Smooth muscle cell (in vitro differentiated cells): ENCODE results near the gene HMOX2. TPM values are rescaled to one million over a fixed set of nuclear protein-coding genes. Genes with fewer than 3 reads are reported as not detected.

Experiments
- DNase-seq: peaks from one replicate; lab custom pipeline; 2025; ENCODE audit not compliant: unreplicated experiment; lab: John Stamatoyannopoulos, UW
- H2AFZ ChIP-seq: fragments of 200-600 bp; sonication (generic); 2 replicates; pipeline ENCODE4 v1.6.0; 2016; ENCODE audit warnings: antibody characterized with exemption, low read depth, mild to moderate bottlenecking
- H3F3A ChIP-seq: fragments of 200-600 bp; sonication (generic); 2 replicates; pipeline ENCODE4 v1.6.0; 2017; ENCODE audit warnings: antibody characterized with exemption, low read depth
- H3K27ac ChIP-seq: fragments of 200-600 bp; sonication (generic); 2 replicates; pipeline ENCODE4 v1.5.1; 2016; ENCODE audit warnings: low read depth, mild to moderate bottlenecking
- H3K27me3 ChIP-seq: fragments of 200-600 bp; sonication (generic); 2 replicates; pipeline ENCODE4 v1.6.1; 2016; ENCODE audit warnings: low read depth, mild to moderate bottlenecking
- H3K36me3 ChIP-seq: fragments of 200-600 bp; sonication (generic); 2 replicates; pipeline ENCODE4 v1.5.1; 2016; ENCODE audit warnings: low read depth
- H3K4me1 ChIP-seq: fragments of 200-600 bp; sonication (generic); 2 replicates; pipeline ENCODE4 v1.5.1; 2016; ENCODE audit warnings: low read depth
- H3K4me2 ChIP-seq: fragments of 200-600 bp; sonication (generic); 2 replicates; pipeline ENCODE4 v1.6.0; 2016; ENCODE audit warnings: mild to moderate bottlenecking
- H3K4me3 ChIP-seq: fragments of 200-600 bp; sonication (generic); 2 replicates; pipeline ENCODE4 v1.5.1; 2016; ENCODE audit warnings: mild to moderate bottlenecking
- H3K79me2 ChIP-seq: fragments of 200-600 bp; sonication (generic); 2 replicates; pipeline ENCODE4 v1.6.0; 2016; ENCODE audit warnings: low read depth, mild to moderate bottlenecking
- H3K9ac ChIP-seq: fragments of 200-600 bp; sonication (generic); 2 replicates; pipeline ENCODE4 v1.6.0; 2016; ENCODE audit warnings: low read depth
- H3K9me3 ChIP-seq: fragments of 200-600 bp; sonication (generic); replicated peaks from 2 replicates; pipeline ENCODE4 v1.5.1; 2016; ENCODE audit warnings: low read depth
- H4K20me1 ChIP-seq: fragments of 200-600 bp; sonication (generic); 2 replicates; pipeline ENCODE4 v1.6.0; 2016; ENCODE audit warnings: low read depth
- CTCF ChIP-seq: fragments of 200-600 bp; sonication (generic); IDR thresholded peaks from 2 replicates; pipeline ENCODE4 v1.5.1; 2017; ENCODE audit warnings: borderline replicate concordance, mild to moderate bottlenecking, antibody characterized with exemption; ENCODE audit not compliant: insufficient read depth, poor library complexity, severe bottlenecking
- WGBS: methylation state at CpG from one replicate; pipeline ENCODE4 v1.1.7; 2016; ENCODE audit warnings: low lambda C conversion rate; 5-methylcytosine and 5-hydroxymethylcytosine counted together
- polyA plus RNA-seq: library from polyadenylated mRNA; unstranded; fragments of >200 nt; fragmentation: Nextera tagmentation; extraction: Ambion mirVana; gene quantifications from 2 replicates; pipeline ENCODE4 v1.2.1, GENCODE V29; 2016
- total RNA-seq: library from RNA; depleted of rRNA; stranded (reverse); fragments of >200 nt; gene quantifications from 2 replicates; pipeline ENCODE4 v1.2.3, GENCODE V29; 2014

HMOX2 gene
- total and polyA plus RNA-seq, 2 experiments from 2014 or later, result 35.3 to 54.2 TPM

DNA sequence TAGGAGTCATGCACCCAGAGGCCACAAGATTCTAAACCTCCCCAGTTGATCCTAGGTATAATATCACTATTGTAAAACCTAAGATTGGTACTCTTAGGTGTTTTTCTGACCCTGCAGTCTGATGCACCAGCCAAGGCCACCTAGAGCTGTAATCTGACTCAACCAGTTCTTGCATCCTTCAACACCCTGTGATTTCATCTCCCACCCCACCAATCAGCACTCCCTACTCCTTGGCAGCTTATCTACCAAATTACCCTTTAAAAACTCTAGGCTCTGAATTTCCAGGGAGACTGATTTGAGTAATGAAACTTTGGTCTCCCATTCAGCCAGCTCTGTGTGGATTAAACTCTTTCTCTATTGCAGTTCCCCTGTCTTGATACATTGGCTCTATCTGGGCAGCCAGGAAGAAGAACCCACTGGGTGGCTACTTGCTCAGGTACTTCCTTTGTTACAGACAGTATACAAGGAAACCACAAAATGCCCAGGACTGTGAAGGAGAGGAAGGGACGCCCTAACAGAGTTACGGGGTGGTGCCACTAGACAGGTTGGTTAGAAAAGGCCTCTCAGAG, 63.6 kb downstream of the HMOX2 start:
- Histone ChIP-seq H3K9ac (no peak overlapping the region), H4K20me1 (peaks cover 13% of the 10 kb centered on the region), H2AFZ (no peak overlapping the region), H3K79me2 (peaks cover 35% of the 10 kb centered on the region), H3K9me3 (no peaks in the 10 kb centered on the region), H3K27me3 (no peaks in the 10 kb centered on the region), H3K4me3 (no peak overlapping the region), H3K27ac (no peak overlapping the region), H3K36me3 (no peaks in the 10 kb centered on the region), H3K4me2 (no peak overlapping the region), H3K4me1 (peaks cover 10% of the 10 kb centered on the region), H3F3A (no peaks in the 10 kb centered on the region)
- 98% methylated on average over 2 of the region's 2 CpGs for WGBS
- DNase-seq, result no peak
- TF ChIP-seq CTCF, result no peak

- no peak for DNase-seq
- TF ChIP-seq CTCF, result no peak
- H2AFZ ChIP-seq, result no peak overlapping the region
- WGBS, result 80% methylated on average over 8 of the region's 8 CpGs
- no peaks in the 10 kb centered on the region for H3K36me3 ChIP-seq
- H3K4me3 ChIP-seq, result no peak overlapping the region
- H3K4me2 ChIP-seq, result no peak overlapping the region
- no peaks in the 10 kb centered on the region for H4K20me1 ChIP-seq
- no peaks in the 10 kb centered on the region for H3K79me2 ChIP-seq
- no peaks in the 10 kb centered on the region for H3K27me3 ChIP-seq
- no peaks in the 10 kb centered on the region for H3K9me3 ChIP-seq
- no peaks in the 10 kb centered on the region for H3K4me1 ChIP-seq
- no peak overlapping the region for H3K27ac ChIP-seq
- H3F3A ChIP-seq, result no peaks in the 10 kb centered on the region
- H3K9ac ChIP-seq, result no peak overlapping the region
Observed at GRCh38 chr16:4544473-4544872, 68.3 kb downstream of the HMOX2 start.

DNA sequence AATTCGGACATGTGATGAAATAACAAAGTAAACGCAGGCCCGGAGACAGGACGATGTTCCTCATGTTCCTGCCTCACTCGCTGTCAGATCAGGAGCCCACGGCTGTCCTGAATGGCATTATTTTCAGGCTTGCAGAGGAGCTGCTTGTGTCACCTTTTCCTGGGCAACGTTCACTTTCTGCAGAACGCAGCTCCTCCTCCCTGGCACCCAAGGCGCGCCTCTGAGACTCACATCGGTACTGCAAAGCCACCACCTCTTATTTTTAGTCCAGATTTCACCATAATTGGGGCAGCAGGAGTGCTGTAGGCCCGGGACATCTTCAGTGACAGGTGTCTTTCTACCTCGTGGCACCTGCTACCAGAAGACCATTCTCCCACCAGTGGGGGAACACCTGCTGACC, 71.9 kb downstream of the HMOX2 start:
- WGBS, result 88% methylated on average over 13 of the region's 13 CpGs

More for the DNA sequence above, 71.9 kb downstream of the HMOX2 start:
- no peak for TF ChIP-seq CTCF
- Histone ChIP-seq H4K20me1 (no peaks in the 10 kb centered on the region), H3F3A (no peaks in the 10 kb centered on the region), H3K79me2 (no peaks in the 10 kb centered on the region), H3K36me3 (no peaks in the 10 kb centered on the region), H3K27me3 (no peaks in the 10 kb centered on the region), H3K4me2 (no peak overlapping the region), H3K4me3 (no peak overlapping the region), H3K4me1 (no peaks in the 10 kb centered on the region), H3K27ac (no peak overlapping the region), H3K9me3 (no peaks in the 10 kb centered on the region), H2AFZ (no peak overlapping the region), H3K9ac (no peak overlapping the region)
- DNase-seq, result no peak
